Neural progenitor cell (in vitro differentiated cells): ENCODE data around the gene STRIP2.

Experiments used
- EZH2 ChIP-seq: fragments of 200-600 bp; sonication (generic); IDR thresholded peaks from 2 replicates; pipeline ENCODE4 v1.6.1; 2017; ENCODE audit warnings: antibody characterized with exemption, mild to moderate bottlenecking, moderate library complexity
- EZH2phosphoT487 ChIP-seq: fragments of 200-600 bp; sonication (generic); IDR thresholded peaks from 2 replicates; pipeline ENCODE4 v1.6.1; 2017; ENCODE audit warnings: antibody characterized with exemption
- TF ChIP-seq, protein P1 (sequence below): fragments of 200-600 bp; sonication (generic); IDR thresholded peaks from 2 replicates; pipeline ENCODE4 v1.5.1; 2017; ENCODE audit warnings: antibody characterized with exemption, mild to moderate bottlenecking

DNA sequence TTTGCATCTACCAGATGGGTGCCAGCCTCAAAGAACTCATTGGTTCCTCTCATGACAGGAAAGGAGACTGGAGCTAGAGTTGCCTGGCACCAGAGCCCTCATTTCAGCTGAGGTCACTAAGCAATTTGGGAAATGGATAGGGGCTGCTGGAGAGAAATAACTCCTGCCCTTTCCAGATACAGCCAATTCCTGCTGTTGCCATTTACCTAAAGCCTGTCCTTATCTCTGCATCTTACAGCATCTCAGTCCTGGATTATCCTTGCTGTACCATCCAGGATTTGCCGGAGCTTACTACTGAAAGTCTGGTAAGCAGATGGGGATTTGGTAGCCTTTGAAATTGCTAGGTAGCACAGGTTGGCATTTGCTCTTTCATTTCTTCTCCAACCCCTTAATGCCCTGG is 36.2 kb downstream of the STRIP2 start:
- TF ChIP-seq EZH2 (no peak), EZH2phosphoT487 (no peak)
- TF ChIP-seq, protein P1, sequence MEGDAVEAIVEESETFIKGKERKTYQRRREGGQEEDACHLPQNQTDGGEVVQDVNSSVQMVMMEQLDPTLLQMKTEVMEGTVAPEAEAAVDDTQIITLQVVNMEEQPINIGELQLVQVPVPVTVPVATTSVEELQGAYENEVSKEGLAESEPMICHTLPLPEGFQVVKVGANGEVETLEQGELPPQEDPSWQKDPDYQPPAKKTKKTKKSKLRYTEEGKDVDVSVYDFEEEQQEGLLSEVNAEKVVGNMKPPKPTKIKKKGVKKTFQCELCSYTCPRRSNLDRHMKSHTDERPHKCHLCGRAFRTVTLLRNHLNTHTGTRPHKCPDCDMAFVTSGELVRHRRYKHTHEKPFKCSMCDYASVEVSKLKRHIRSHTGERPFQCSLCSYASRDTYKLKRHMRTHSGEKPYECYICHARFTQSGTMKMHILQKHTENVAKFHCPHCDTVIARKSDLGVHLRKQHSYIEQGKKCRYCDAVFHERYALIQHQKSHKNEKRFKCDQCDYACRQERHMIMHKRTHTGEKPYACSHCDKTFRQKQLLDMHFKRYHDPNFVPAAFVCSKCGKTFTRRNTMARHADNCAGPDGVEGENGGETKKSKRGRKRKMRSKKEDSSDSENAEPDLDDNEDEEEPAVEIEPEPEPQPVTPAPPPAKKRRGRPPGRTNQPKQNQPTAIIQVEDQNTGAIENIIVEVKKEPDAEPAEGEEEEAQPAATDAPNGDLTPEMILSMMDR: no peak
